H1 (cell line): Measurements from ENCODE around the gene CMIP. TPM values are rescaled to one million over a fixed set of nuclear protein-coding genes. Genes with fewer than 3 reads are reported as not detected.

Source experiments
- CBX5 ChIP-seq: fragments of 300-800, 300-1000 bp; sonication (generic); IDR thresholded peaks from 2 replicates; pipeline ENCODE4 v1.7.1; 2016; ENCODE audit warnings: antibody characterized with exemption, low read length, low read depth
- CHD2 ChIP-seq: IDR thresholded peaks from 2 replicates; pipeline ENCODE4 v1.6.1; 2012; ENCODE audit warnings: low read length, improper control_type of control experiment
- EP300 ChIP-seq, 2 experiments: IDR thresholded peaks; 1 replicate in 1 of 2; 2 replicates in 1 of 2; pipeline ENCODE4 v1.6.1; 2011 to 2012; ENCODE audit warnings: low read depth in 2 of 2, low read length in 2 of 2, mild to moderate bottlenecking in 2 of 2, borderline replicate concordance in 1 of 2, inconsistent platforms in 1 of 2, moderate library complexity in 1 of 2
- FOSL1 ChIP-seq: IDR thresholded peaks from 2 replicates; pipeline ENCODE4 v1.6.1; 2011; ENCODE audit warnings: mild to moderate bottlenecking, low read depth, low read length, moderate library complexity; ENCODE audit not compliant: insufficient read depth
- KDM4A ChIP-seq: IDR thresholded peaks from one replicate; pipeline ENCODE4 v1.7.1; 2012; ENCODE audit warnings: low read depth, mild to moderate bottlenecking, moderate library complexity, low read length, inconsistent platforms; ENCODE audit not compliant: severe bottlenecking
- RNF2 ChIP-seq: fragments of 200-900, 300-1000 bp; sonication (generic); IDR thresholded peaks from 2 replicates; pipeline ENCODE4 v1.7.1; 2016; ENCODE audit warnings: borderline replicate concordance, low read depth, mild to moderate bottlenecking, antibody characterized with exemption, low read length; ENCODE audit not compliant: poor library complexity, severe bottlenecking; ENCODE audit errors: missing control alignments
- SP1 ChIP-seq: IDR thresholded peaks from 2 replicates; pipeline ENCODE4 v1.6.1; 2011; ENCODE audit warnings: low read depth, low read length
- SUZ12 ChIP-seq: fragments of 200-600 bp; sonication (generic); IDR thresholded peaks from 2 replicates; pipeline ENCODE4 v1.6.1; 2012; ENCODE audit warnings: mild to moderate bottlenecking, inconsistent platforms, low read length, moderate library complexity, mixed read lengths
- TAF1 ChIP-seq: IDR thresholded peaks from 2 replicates; pipeline ENCODE4 v1.6.1; 2011; ENCODE audit warnings: mild to moderate bottlenecking, low read depth, low read length
- TEAD4 ChIP-seq: IDR thresholded peaks from 2 replicates; pipeline ENCODE4 v1.6.1; 2012; ENCODE audit warnings: low read depth, low read length, inconsistent platforms, mixed read lengths
- polyA plus RNA-seq, 7 experiments: library from polyadenylated mRNA; depleted of rRNA in 3 of 7; stranded (reverse) in 5 of 7; unstranded in 2 of 7; fragments of >200 nt in 5 of 7; fragments of 200-250 nt in 2 of 7; gene quantifications; 1 replicate in 5 of 7; 2 replicates in 1 of 7; 4 replicates in 1 of 7; pipeline versions ENCODE4 v1.2.1 to v1.2.3, GENCODE V29; 2011 to 2013; ENCODE audit warnings: missing spikeins in 2 of 7, mixed read lengths in 2 of 7
- total RNA-seq: library from RNA; stranded (reverse); fragmentation: NEBNext Ultra II Directional; extraction: Animal tissue kit (Norgen Biotek cat#: 25700); gene quantifications from 2 replicates; pipeline ENCODE4 v1.2.1, GENCODE V29; 2021
- TF ChIP-seq, protein P1 (sequence below): IDR thresholded peaks from 2 replicates; pipeline ENCODE4 v1.6.1; 2011; ENCODE audit warnings: low read depth, mild to moderate bottlenecking, low read length; ENCODE audit not compliant: insufficient read depth
- TF ChIP-seq, protein P2 (sequence below): IDR thresholded peaks from 2 replicates; pipeline ENCODE4 v1.6.1; 2011; ENCODE audit warnings: low read length, improper control_type of control experiment

The CMIP gene
- total and polyA plus RNA-seq, 2 of the 8 experiments (the other 6 are each of a cell fraction or from before 2014, with no cell fraction given), result 7.9 to 53.2 TPM

DNA sequence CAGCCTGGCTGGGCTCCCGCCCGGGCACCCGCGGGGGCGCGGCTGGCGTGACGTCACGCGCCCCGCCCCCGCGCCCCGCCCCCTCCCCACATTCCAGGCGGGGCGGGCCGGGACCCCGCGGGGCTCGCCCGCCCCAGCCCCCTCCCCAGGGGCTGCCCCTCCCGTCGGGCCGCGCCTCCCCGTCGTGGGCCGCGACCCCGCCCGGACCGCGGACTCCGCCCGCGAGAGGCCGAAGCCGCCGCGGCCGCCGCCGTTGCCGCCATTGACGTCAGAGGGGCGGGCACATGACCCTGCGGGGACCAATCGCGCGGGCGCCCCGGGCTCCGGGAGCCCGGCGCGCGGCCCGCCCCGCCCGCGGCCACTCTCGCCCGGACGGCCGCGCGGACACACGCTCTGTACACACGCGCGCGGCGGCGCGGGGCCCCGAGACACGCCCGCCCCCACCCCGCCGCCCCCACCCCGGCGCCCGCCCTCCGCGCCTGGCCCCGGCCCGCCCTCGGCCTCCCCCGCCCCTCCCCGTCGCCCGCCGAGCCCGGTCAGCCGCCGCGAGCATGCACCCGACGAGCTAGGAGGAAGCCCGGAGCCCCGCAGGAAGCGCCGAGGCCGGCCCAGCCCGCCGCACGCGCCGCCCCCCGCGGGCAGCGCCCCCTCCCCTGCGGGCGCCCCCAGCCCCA, at the start of gene CMIP (continued):
- TF ChIP-seq KDM4A (no peak), SUZ12 (no peak), TAF1 (peak; percentile 87), FOSL1 (no peak), EP300 (IDR thresholded peaks at IDR 0.05; ENCODE audit: borderline replicate concordance in 1 of 2, low read depth in 2 of 2, low read length in 2 of 2) (no peak), SP1 (no peak), TEAD4 (peak; percentile 38; the same call in 1 of the 2 replicates), CBX5 (no peak), CHD2 (no peak), RNF2 (no peak)
- TF ChIP-seq, protein P1, sequence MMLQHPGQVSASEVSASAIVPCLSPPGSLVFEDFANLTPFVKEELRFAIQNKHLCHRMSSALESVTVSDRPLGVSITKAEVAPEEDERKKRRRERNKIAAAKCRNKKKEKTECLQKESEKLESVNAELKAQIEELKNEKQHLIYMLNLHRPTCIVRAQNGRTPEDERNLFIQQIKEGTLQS, result peak; percentile 44; the same call in 1 of the 2 replicates
- TF ChIP-seq, protein P2, sequence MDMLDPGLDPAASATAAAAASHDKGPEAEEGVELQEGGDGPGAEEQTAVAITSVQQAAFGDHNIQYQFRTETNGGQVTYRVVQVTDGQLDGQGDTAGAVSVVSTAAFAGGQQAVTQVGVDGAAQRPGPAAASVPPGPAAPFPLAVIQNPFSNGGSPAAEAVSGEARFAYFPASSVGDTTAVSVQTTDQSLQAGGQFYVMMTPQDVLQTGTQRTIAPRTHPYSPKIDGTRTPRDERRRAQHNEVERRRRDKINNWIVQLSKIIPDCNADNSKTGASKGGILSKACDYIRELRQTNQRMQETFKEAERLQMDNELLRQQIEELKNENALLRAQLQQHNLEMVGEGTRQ, result peak; percentile 79
